Mesothelial cell of epicardium (in vitro differentiated cells): ENCODE measurements around the gene MPPED1. TPM values are rescaled to one million over a fixed set of nuclear protein-coding genes. Genes with fewer than 3 reads are reported as not detected.

Experiments used
- DNase-seq, 2 experiments: peaks; one replicate each; pipeline ENCODE4 v3.0.0; 2021; ENCODE audit warnings: low spot score in 2 of 2; ENCODE audit not compliant: unreplicated experiment in 2 of 2
- H3K27ac Mint-ChIP-seq: 2 replicates; pipeline ENCODE4 v1.8.0; 2021; ENCODE audit warnings: mixed read lengths
- H3K27me3 Mint-ChIP-seq: 2 replicates; pipeline ENCODE4 v1.8.0; 2021; ENCODE audit warnings: low read depth, mixed read lengths
- H3K36me3 Mint-ChIP-seq: 2 replicates; pipeline ENCODE4 v1.8.0; 2021; ENCODE audit warnings: mixed read lengths
- H3K4me1 Mint-ChIP-seq: 2 replicates; pipeline ENCODE4 v1.8.0; 2021; ENCODE audit warnings: mixed read lengths
- H3K4me3 Mint-ChIP-seq: 2 replicates; pipeline ENCODE4 v1.8.0; 2021; ENCODE audit warnings: mild to moderate bottlenecking, moderate library complexity, mixed read lengths
- H3K9me3 Mint-ChIP-seq: 2 replicates; pipeline ENCODE4 v1.8.0; 2021; ENCODE audit warnings: mixed read lengths
- CTCF ChIP-seq: fragments of 200-600 bp; sonication (generic); IDR thresholded peaks from one replicate; pipeline ENCODE4 v1.5.0; 2021; ENCODE audit warnings: antibody characterized with exemption; ENCODE audit not compliant: unreplicated experiment
- total RNA-seq: library from RNA; stranded (reverse); gene quantifications from 3 replicates; pipeline ENCODE4 v1.2.1, GENCODE V29; 2021

Gene MPPED1
- total RNA-seq, 1 donor from 2014 or later, result 0.76 TPM

- no peak for TF ChIP-seq CTCF
- Mint-ChIP-seq H3K36me3 (no peaks in the 10 kb centered on the region), H3K27ac (no peak overlapping the region), H3K4me3 (no peak overlapping the region), H3K27me3 (peaks cover 73% of the 10 kb centered on the region), H3K9me3 (no peaks in the 10 kb centered on the region), H3K4me1 (no peaks in the 10 kb centered on the region)
- DNase-seq, result no peak
Observed at GRCh38 chr22:43439368-43440103, 27.7 kb downstream of the MPPED1 start.

DNA sequence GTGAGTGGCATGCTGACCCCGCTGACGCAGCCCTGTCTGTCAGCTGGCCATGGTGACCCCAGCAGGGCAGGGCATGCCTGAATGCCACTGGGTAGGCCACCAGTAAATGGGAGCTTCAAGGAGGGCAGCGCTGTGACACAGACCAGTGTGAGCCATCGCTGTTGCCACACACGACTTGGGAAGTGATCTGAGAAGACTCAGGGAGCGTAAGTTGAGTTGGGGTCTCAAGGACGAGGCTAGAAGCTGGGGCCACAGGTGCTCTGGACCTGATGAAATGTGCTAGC, 28.2 kb downstream of the MPPED1 start:
- no peak for TF ChIP-seq CTCF
- Mint-ChIP-seq H3K27me3 (peaks cover 70% of the 10 kb centered on the region), H3K4me3 (no peak overlapping the region), H3K27ac (no peak overlapping the region), H3K4me1 (no peaks in the 10 kb centered on the region), H3K36me3 (no peaks in the 10 kb centered on the region), H3K9me3 (no peaks in the 10 kb centered on the region)
- no peak for DNase-seq

DNA sequence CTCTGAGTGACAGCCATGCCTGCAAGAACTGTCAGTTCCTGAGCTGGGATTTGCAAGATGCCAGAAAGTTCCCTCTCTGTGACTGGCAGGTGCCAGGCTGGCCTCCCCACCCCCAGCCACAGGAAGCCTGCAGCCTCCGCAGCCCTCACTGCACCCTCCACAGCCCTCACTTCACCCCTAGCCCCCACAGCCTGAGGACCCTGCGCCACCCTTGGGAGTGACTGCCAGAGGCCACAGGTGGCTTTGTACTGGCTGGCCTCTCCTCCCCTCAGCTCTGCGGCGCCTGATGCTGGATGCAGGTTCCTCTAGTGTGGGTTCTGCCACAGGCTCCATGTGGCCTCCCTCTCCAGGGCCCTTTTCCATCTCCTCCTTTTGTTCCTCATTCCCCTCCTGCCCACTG, 28.7 kb downstream of the MPPED1 start:
- Mint-ChIP-seq H3K27me3 (peaks cover 69% of the 10 kb centered on the region), H3K9me3 (no peaks in the 10 kb centered on the region), H3K27ac (no peak overlapping the region), H3K4me1 (no peaks in the 10 kb centered on the region), H3K36me3 (no peaks in the 10 kb centered on the region), H3K4me3 (no peak overlapping the region)
- DNase-seq, result no peak
- TF ChIP-seq CTCF, result no peak

DNA sequence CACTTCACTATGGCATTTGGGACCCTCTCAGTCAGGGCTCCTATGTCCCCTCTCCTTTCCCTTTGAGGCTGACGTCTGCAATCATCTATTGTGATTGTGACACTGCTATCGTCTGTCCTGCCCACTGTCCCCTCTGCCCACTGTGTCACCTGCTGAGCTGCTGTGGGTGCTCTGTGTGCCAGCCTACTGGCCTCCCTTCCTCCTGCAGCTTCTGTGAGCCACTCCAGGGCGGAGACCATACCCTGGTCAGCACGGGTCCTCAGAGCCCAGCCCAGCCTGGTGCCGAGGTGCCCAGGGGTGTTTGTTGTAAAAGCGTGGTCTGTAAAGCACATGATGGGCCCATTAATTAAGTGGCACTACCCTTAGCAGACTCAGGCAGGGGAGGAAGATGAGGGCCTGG, 29.4 kb downstream of the MPPED1 start:
- Mint-ChIP-seq H3K36me3 (no peaks in the 10 kb centered on the region), H3K4me1 (no peaks in the 10 kb centered on the region), H3K4me3 (no peak overlapping the region), H3K27me3 (peaks cover 72% of the 10 kb centered on the region), H3K27ac (no peak overlapping the region), H3K9me3 (no peaks in the 10 kb centered on the region)
- TF ChIP-seq CTCF, result no peak
- DNase-seq, result no peak

DNA sequence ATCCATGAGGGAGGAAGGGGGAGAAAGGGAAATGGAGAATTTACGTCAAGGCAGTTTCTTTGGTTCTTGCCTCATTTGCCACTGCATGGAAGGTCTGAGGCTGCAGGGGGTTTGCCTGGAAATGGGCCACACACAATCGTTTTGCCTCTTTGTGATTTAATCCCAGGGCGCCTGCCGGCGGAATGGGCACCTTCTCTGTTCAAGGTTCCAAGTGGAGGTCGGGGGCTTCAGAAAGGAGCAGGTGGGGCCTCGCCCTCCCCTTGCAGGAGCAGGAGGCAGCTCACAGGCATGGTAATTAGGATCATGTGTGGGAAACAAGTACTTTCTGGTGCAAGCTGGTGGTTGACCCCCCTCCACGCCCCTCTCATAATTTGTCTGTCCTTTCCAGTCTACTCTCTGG, 29.9 kb downstream of the MPPED1 start:
- no peaks in the 10 kb centered on the region for H3K4me1 Mint-ChIP-seq
- no peaks in the 10 kb centered on the region for H3K36me3 Mint-ChIP-seq
- DNase-seq, result no peak
- H3K4me3 Mint-ChIP-seq, result no peak overlapping the region
- H3K27ac Mint-ChIP-seq, result no peak overlapping the region
- H3K27me3 Mint-ChIP-seq, result peaks cover 73% of the 10 kb centered on the region
- TF ChIP-seq CTCF, result no peak
- H3K9me3 Mint-ChIP-seq, result no peaks in the 10 kb centered on the region
